ENCODE data around the gene SKAP2. TPM values are rescaled to one million over a fixed set of nuclear protein-coding genes. Genes with fewer than 3 reads are reported as not detected.

The SKAP2 gene
- polyA plus RNA-seq, 1 donor (not counting 4 experiments of a cell fraction or from before 2014, with no cell fraction given), result 15.0 TPM

- TF ChIP-seq CTCF (optimal IDR thresholded peaks at IDR 0.05 in 1 of 3, IDR thresholded peaks at IDR 0.05 in 1 of 3, conservative IDR thresholded peaks at IDR 0.05 in 1 of 3; ENCODE audit: extremely low read depth in 1 of 3, insufficient read depth in 2 of 3, low read length in 3 of 3) (no peak), EZH2 (IDR thresholded peaks at IDR 0.05; ENCODE audit: low read length) (no peak)
Measured at GRCh38 chr7:26850193-26850651, 14.2 kb downstream of the SKAP2 start.

GRCh38 chr7:26843705-26844104 is 20.7 kb downstream of the SKAP2 start:
- no peaks in the 10 kb centered on the region for H3K27me3 ChIP-seq (ENCODE audit: control insufficient read depth, extremely low read depth, insufficient read depth, low read length)
- no peaks in the 10 kb centered on the region for H3K4me1 ChIP-seq (ENCODE audit: control insufficient read depth, extremely low read depth, insufficient read depth, low read length)
- H3K79me2 ChIP-seq (ENCODE audit: control insufficient read depth, insufficient read depth, low read length), result no peaks in the 10 kb centered on the region
- no peak overlapping the region for H3K27ac ChIP-seq (ENCODE audit: control insufficient read depth, insufficient read depth, low read length)
- dilution Hi-C loops (cut with MboI; ENCODE audit: extremely low pct_ligation_motif_present, low sequenced_read_pairs), result no loop called here
- H2AFZ ChIP-seq (ENCODE audit: control insufficient read depth, low read length), result no peak overlapping the region
- no peak overlapping the region for H3K4me3 ChIP-seq (ENCODE audit: control insufficient read depth in 2 of 3, extremely low read depth in 1 of 3, insufficient read depth in 2 of 3, low read depth in 1 of 3, low read length in 3 of 3)
- no peaks in the 10 kb centered on the region for H3K9me1 ChIP-seq (ENCODE audit: control insufficient read depth, extremely low read depth, insufficient read depth, low read length)
- no peak for DNase-seq (ENCODE audit: low read depth, low spot score)
- H3K9ac ChIP-seq (ENCODE audit: control insufficient read depth, extremely low read depth, insufficient read depth, low read length), result no peak overlapping the region
- no peaks in the 10 kb centered on the region for H3K9me3 ChIP-seq (ENCODE audit: control insufficient read depth, low read depth, low read length)
- TF ChIP-seq EZH2 (IDR thresholded peaks at IDR 0.05; ENCODE audit: low read length) (no peak), CTCF (optimal IDR thresholded peaks at IDR 0.05 in 1 of 3, IDR thresholded peaks at IDR 0.05 in 1 of 3, conservative IDR thresholded peaks at IDR 0.05 in 1 of 3; ENCODE audit: extremely low read depth in 1 of 3, insufficient read depth in 2 of 3, low read length in 3 of 3) (peak in 1 of 3 experiments; percentile 6)
- H4K20me1 ChIP-seq (ENCODE audit: control insufficient read depth, extremely low read depth, insufficient read depth, low read length), result no peaks in the 10 kb centered on the region
- no peaks in the 10 kb centered on the region for H3K36me3 ChIP-seq (ENCODE audit: control insufficient read depth in 2 of 2, extremely low read depth in 1 of 2, insufficient read depth in 2 of 2, low read length in 2 of 2)
- no peak for FAIRE-seq
- no peak overlapping the region for H3K4me2 ChIP-seq (ENCODE audit: control insufficient read depth, extremely low read depth, insufficient read depth, low read depth, low read length)

More at GRCh38 chr7:26850193-26850651, 14.2 kb downstream of the SKAP2 start:
- peak overlapping the region; percentile 24 for H3K4me2 ChIP-seq (ENCODE audit: control insufficient read depth, extremely low read depth, insufficient read depth, low read depth, low read length)
- H3K9ac ChIP-seq (ENCODE audit: control insufficient read depth, extremely low read depth, insufficient read depth, low read length), result peak overlapping the region; percentile 13
- H3K4me1 ChIP-seq (ENCODE audit: control insufficient read depth, extremely low read depth, insufficient read depth, low read length), result peaks cover 17% of the 10 kb centered on the region
- DNase-seq (ENCODE audit: low read depth, low spot score) (no peak), FAIRE-seq (no peak)
- H3K9me3 ChIP-seq (ENCODE audit: control insufficient read depth, low read depth, low read length), result no peaks in the 10 kb centered on the region
- peaks cover 0 to 4% of the 10 kb centered on the region in 2 experiments for H3K36me3 ChIP-seq (ENCODE audit: control insufficient read depth in 2 of 2, extremely low read depth in 1 of 2, insufficient read depth in 2 of 2, low read length in 2 of 2)
- H3K27me3 ChIP-seq (ENCODE audit: control insufficient read depth, extremely low read depth, insufficient read depth, low read length), result no peaks in the 10 kb centered on the region
- dilution Hi-C loops (cut with MboI; ENCODE audit: extremely low pct_ligation_motif_present, low sequenced_read_pairs), result loop anchor here (25.0 kb wide), 1 partner anchor 237 kb away; the partner anchor contains the start of gene HOXA1
- H3K27ac ChIP-seq (ENCODE audit: control insufficient read depth, insufficient read depth, low read length), result peak overlapping the region; percentile 24
- H4K20me1 ChIP-seq (ENCODE audit: control insufficient read depth, extremely low read depth, insufficient read depth, low read length), result no peaks in the 10 kb centered on the region
- no peaks in the 10 kb centered on the region for H3K9me1 ChIP-seq (ENCODE audit: control insufficient read depth, extremely low read depth, insufficient read depth, low read length)
- no peak overlapping the region for H2AFZ ChIP-seq (ENCODE audit: control insufficient read depth, low read length)
- H3K4me3 ChIP-seq (ENCODE audit: control insufficient read depth in 2 of 3, extremely low read depth in 1 of 3, insufficient read depth in 2 of 3, low read depth in 1 of 3, low read length in 3 of 3), result no peak overlapping the region
- peaks cover 10% of the 10 kb centered on the region for H3K79me2 ChIP-seq (ENCODE audit: control insufficient read depth, insufficient read depth, low read length)

Measured in keratinocyte (primary cell).